Bronchial epithelial cell (primary cell): ENCODE results near the gene LLPH. TPM values are rescaled to one million over a fixed set of nuclear protein-coding genes. Genes with fewer than 3 reads are reported as not detected.

ENCODE experiments used
- DNase-seq: peaks from one replicate; pipeline ENCODE4 v3.0.0-alpha.2; 2010; ENCODE audit warnings: low read depth
- FAIRE-seq: peaks from 2 replicates; lab custom pipeline; 2011; peaks lifted over from hg19 to GRCh38; lab: Jason Lieb, UNC
- H3K27me3 ChIP-seq: 2 replicates; pipeline ENCODE4 v1.5.1; 2011; ENCODE audit warnings: low read length; ENCODE audit not compliant: control insufficient read depth, insufficient read depth
- H3K36me3 ChIP-seq: 2 replicates; pipeline ENCODE4 v1.5.1; 2011; ENCODE audit warnings: low read length; ENCODE audit not compliant: control insufficient read depth, insufficient read depth
- H3K4me3 ChIP-seq: 2 replicates; pipeline ENCODE4 v1.5.1; 2011; ENCODE audit warnings: mild to moderate bottlenecking, low read depth, low read length, control low read depth
- CTCF ChIP-seq: IDR thresholded peaks from 2 replicates; pipeline ENCODE4 v1.5.1; 2011; ENCODE audit warnings: mild to moderate bottlenecking, moderate library complexity, low read length, control low read depth, inconsistent platforms; ENCODE audit not compliant: insufficient read depth, severe bottlenecking
- total RNA-seq: library from RNA; depleted of rRNA; stranded (reverse); fragments of >200 nt; gene quantifications from 2 replicates; pipeline ENCODE4 v1.2.1, GENCODE V29; 2014

LLPH gene
- total RNA-seq, 1 donor from 2014 or later: 6.1 TPM

- Histone ChIP-seq H3K4me3 (no peak overlapping the region), H3K27me3 (no peaks in the 10 kb centered on the region), H3K36me3 (no peaks in the 10 kb centered on the region)
- FAIRE-seq (no peak), DNase-seq (no peak)
- no peak for TF ChIP-seq CTCF
Measured at GRCh38 chr12:66115071-66115600, 15.4 kb downstream of the LLPH start.

GRCh38 chr12:66113471-66113870 lies 17.1 kb downstream of the LLPH start:
- TF ChIP-seq CTCF: no peak
- DNase-seq (no peak), FAIRE-seq (no peak)

GRCh38 chr12:66111605-66112004 lies 18.9 kb downstream of the LLPH start:
- no peak for DNase-seq
- Histone ChIP-seq H3K27me3 (no peaks in the 10 kb centered on the region), H3K36me3 (no peaks in the 10 kb centered on the region), H3K4me3 (no peak overlapping the region)
- no peak for FAIRE-seq
- no peak for TF ChIP-seq CTCF

More at GRCh38 chr12:66113471-66113870, 17.1 kb downstream of the LLPH start:
- no peaks in the 10 kb centered on the region for H3K36me3 ChIP-seq
- H3K27me3 ChIP-seq: no peaks in the 10 kb centered on the region
- H3K4me3 ChIP-seq: no peak overlapping the region

GRCh38 chr12:66109056-66109455 lies 21.5 kb downstream of the LLPH start:
- no peaks in the 10 kb centered on the region for H3K27me3 ChIP-seq
- H3K4me3 ChIP-seq: no peak overlapping the region
- FAIRE-seq (no peak), DNase-seq (no peak)
- H3K36me3 ChIP-seq: no peaks in the 10 kb centered on the region
- TF ChIP-seq CTCF: no peak

GRCh38 chr12:66108386-66108785 lies 22.2 kb downstream of the LLPH start:
- Histone ChIP-seq H3K27me3 (no peaks in the 10 kb centered on the region), H3K36me3 (no peaks in the 10 kb centered on the region), H3K4me3 (no peak overlapping the region)
- FAIRE-seq: no peak
- no peak for DNase-seq
- no peak for TF ChIP-seq CTCF

- peak; percentile 77 for TF ChIP-seq CTCF
- FAIRE-seq (no peak), DNase-seq (peak; percentile 93)
- Histone ChIP-seq H3K4me3 (no peak overlapping the region), H3K36me3 (no peaks in the 10 kb centered on the region), H3K27me3 (no peaks in the 10 kb centered on the region)
Measured at GRCh38 chr12:66107451-66107915, 23.1 kb downstream of the LLPH start.
